ENCODE data around the gene LSG1.

GRCh38 chr3:194671900-194672808, at the start of gene LSG1:
- TF ChIP-seq, protein P1, sequence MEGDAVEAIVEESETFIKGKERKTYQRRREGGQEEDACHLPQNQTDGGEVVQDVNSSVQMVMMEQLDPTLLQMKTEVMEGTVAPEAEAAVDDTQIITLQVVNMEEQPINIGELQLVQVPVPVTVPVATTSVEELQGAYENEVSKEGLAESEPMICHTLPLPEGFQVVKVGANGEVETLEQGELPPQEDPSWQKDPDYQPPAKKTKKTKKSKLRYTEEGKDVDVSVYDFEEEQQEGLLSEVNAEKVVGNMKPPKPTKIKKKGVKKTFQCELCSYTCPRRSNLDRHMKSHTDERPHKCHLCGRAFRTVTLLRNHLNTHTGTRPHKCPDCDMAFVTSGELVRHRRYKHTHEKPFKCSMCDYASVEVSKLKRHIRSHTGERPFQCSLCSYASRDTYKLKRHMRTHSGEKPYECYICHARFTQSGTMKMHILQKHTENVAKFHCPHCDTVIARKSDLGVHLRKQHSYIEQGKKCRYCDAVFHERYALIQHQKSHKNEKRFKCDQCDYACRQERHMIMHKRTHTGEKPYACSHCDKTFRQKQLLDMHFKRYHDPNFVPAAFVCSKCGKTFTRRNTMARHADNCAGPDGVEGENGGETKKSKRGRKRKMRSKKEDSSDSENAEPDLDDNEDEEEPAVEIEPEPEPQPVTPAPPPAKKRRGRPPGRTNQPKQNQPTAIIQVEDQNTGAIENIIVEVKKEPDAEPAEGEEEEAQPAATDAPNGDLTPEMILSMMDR (IDR thresholded peaks at IDR 0.05): peak in 1 of 6 experiments; percentile 12
- peak; percentile 3 to 57 for TF ChIP-seq POLR2A (IDR thresholded peaks at IDR 0.05)

Measured in adrenal gland (tissue), 5 donors.